ENCODE data around the gene NRXN2.

The NRXN2 gene

GRCh38 chr11:64586366-64586765 lies 136.6 kb downstream of the NRXN2 start:
- Histone ChIP-seq H3K36me3 (replicated peaks) (no peaks in the 10 kb centered on the region), H3K9me3 (no peaks in the 10 kb centered on the region; the same call in 1 of the 2 replicates), H3K27me3 (ENCODE audit: low read depth) (0 out of 2 replicates have a peak, but pooled peaks cover 5% of the 10 kb centered on the region), H3K4me1 (no peaks in the 10 kb centered on the region), H3K4me3 (no peak overlapping the region)
- no peak for DNase-seq (ENCODE audit: low spot score in 2 of 2)
- in situ Hi-C loops (cut with MboI; ENCODE audit: low sequenced_read_pairs) = no loop called here

GRCh38 chr11:64585150-64585549 lies 137.8 kb downstream of the NRXN2 start:
- Histone ChIP-seq H3K36me3 (replicated peaks) (no peaks in the 10 kb centered on the region), H3K9me3 (no peaks in the 10 kb centered on the region; the same call in 1 of the 2 replicates), H3K4me3 (no peak overlapping the region), H3K4me1 (no peaks in the 10 kb centered on the region), H3K27me3 (ENCODE audit: low read depth) (0 out of 2 replicates have a peak, but pooled peaks cover 5% of the 10 kb centered on the region)
- in situ Hi-C loops (cut with MboI; ENCODE audit: low sequenced_read_pairs) = no loop called here
- DNase-seq (ENCODE audit: low spot score in 2 of 2) = no peak

- Histone ChIP-seq H3K36me3 (replicated peaks) (no peaks in the 10 kb centered on the region), H3K4me3 (no peak overlapping the region), H3K4me1 (no peaks in the 10 kb centered on the region), H3K9me3 (no peaks in the 10 kb centered on the region), H3K27me3 (ENCODE audit: low read depth) (0 out of 2 replicates have a peak, but pooled peaks cover 3% of the 10 kb centered on the region)
- in situ Hi-C loops (cut with MboI; ENCODE audit: low sequenced_read_pairs) = no loop called here
- no peak for DNase-seq (ENCODE audit: low spot score in 2 of 2)
Measured at GRCh38 chr11:64583296-64584262, 139.4 kb downstream of the NRXN2 start.

GRCh38 chr11:64582885-64583284 lies 140.1 kb downstream of the NRXN2 start:
- in situ Hi-C loops (cut with MboI; ENCODE audit: low sequenced_read_pairs) = no loop called here

GRCh38 chr11:64581057-64581523 lies 141.9 kb downstream of the NRXN2 start:
- Histone ChIP-seq H3K9me3 (no peaks in the 10 kb centered on the region), H3K4me3 (no peak overlapping the region), H3K27me3 (ENCODE audit: low read depth) (0 out of 2 replicates have a peak, but pooled peaks cover 3% of the 10 kb centered on the region), H3K36me3 (replicated peaks) (no peaks in the 10 kb centered on the region), H3K4me1 (no peaks in the 10 kb centered on the region)
- in situ Hi-C loops (cut with MboI; ENCODE audit: low sequenced_read_pairs) = no loop called here
- no peak for DNase-seq (ENCODE audit: low spot score in 2 of 2)

More at GRCh38 chr11:64582885-64583284, 140.1 kb downstream of the NRXN2 start:
- Histone ChIP-seq H3K9me3 (no peaks in the 10 kb centered on the region), H3K27me3 (ENCODE audit: low read depth) (0 out of 2 replicates have a peak, but pooled peaks cover 3% of the 10 kb centered on the region), H3K36me3 (replicated peaks) (no peaks in the 10 kb centered on the region), H3K4me3 (no peak overlapping the region), H3K4me1 (no peaks in the 10 kb centered on the region)
- DNase-seq (ENCODE audit: low spot score in 2 of 2) = no peak

GRCh38 chr11:64580412-64580811 lies 142.6 kb downstream of the NRXN2 start:
- no peak for DNase-seq (ENCODE audit: low spot score in 2 of 2)
- Histone ChIP-seq H3K4me1 (no peaks in the 10 kb centered on the region), H3K9me3 (no peaks in the 10 kb centered on the region), H3K4me3 (no peak overlapping the region), H3K27me3 (ENCODE audit: low read depth) (0 out of 2 replicates have a peak, but pooled peaks cover 3% of the 10 kb centered on the region), H3K36me3 (replicated peaks) (no peaks in the 10 kb centered on the region)
- in situ Hi-C loops (cut with MboI; ENCODE audit: low sequenced_read_pairs) = no loop called here

- in situ Hi-C loops (cut with MboI; ENCODE audit: low sequenced_read_pairs) = no loop called here
- Histone ChIP-seq H3K36me3 (replicated peaks) (no peaks in the 10 kb centered on the region), H3K27me3 (ENCODE audit: low read depth) (0 out of 2 replicates have a peak, but pooled peaks cover 4% of the 10 kb centered on the region)
Measured at GRCh38 chr11:64577202-64577601, 145.8 kb downstream of the NRXN2 start.

GRCh38 chr11:64572143-64572542 lies 150.9 kb downstream of the NRXN2 start:
- H3K4me3 ChIP-seq = no peak overlapping the region
- H3K4me1 ChIP-seq = peaks cover 5% of the 10 kb centered on the region
- H3K36me3 ChIP-seq (replicated peaks) = no peaks in the 10 kb centered on the region
- in situ Hi-C loops (cut with MboI; ENCODE audit: low sequenced_read_pairs) = no loop called here
- DNase-seq (ENCODE audit: low spot score in 2 of 2) = no peak
- H3K27me3 ChIP-seq (ENCODE audit: low read depth) = 0 out of 2 replicates have a peak, but pooled peaks cover 4% of the 10 kb centered on the region
- H3K9me3 ChIP-seq = no peaks in the 10 kb centered on the region

More at GRCh38 chr11:64577202-64577601, 145.8 kb downstream of the NRXN2 start:
- Histone ChIP-seq H3K4me3 (no peak overlapping the region), H3K9me3 (no peaks in the 10 kb centered on the region), H3K4me1 (no peaks in the 10 kb centered on the region)
- DNase-seq (ENCODE audit: low spot score in 2 of 2) = no peak

- 0 out of 2 replicates have a peak, but pooled peaks cover 4% of the 10 kb centered on the region for H3K27me3 ChIP-seq (ENCODE audit: low read depth)
- peaks cover 10% of the 10 kb centered on the region for H3K4me1 ChIP-seq
- DNase-seq (ENCODE audit: low spot score in 2 of 2) = no peak
- no peak overlapping the region for H3K4me3 ChIP-seq
- H3K9me3 ChIP-seq = no peaks in the 10 kb centered on the region
- no peaks in the 10 kb centered on the region for H3K36me3 ChIP-seq (replicated peaks)
- in situ Hi-C loops (cut with MboI; ENCODE audit: low sequenced_read_pairs) = no loop called here
Measured at GRCh38 chr11:64571410-64572091, 151.4 kb downstream of the NRXN2 start.

- Histone ChIP-seq H3K27me3 (ENCODE audit: low read depth) (0 out of 2 replicates have a peak, but pooled peaks cover 4% of the 10 kb centered on the region), H3K4me3 (no peak overlapping the region), H3K9me3 (no peaks in the 10 kb centered on the region), H3K36me3 (replicated peaks) (no peaks in the 10 kb centered on the region), H3K4me1 (peaks cover 12% of the 10 kb centered on the region)
- in situ Hi-C loops (cut with MboI; ENCODE audit: low sequenced_read_pairs) = no loop called here
- no peak for DNase-seq (ENCODE audit: low spot score in 2 of 2)
Measured at GRCh38 chr11:64571050-64571409, 152.0 kb downstream of the NRXN2 start.

GRCh38 chr11:64570341-64570740 lies 152.7 kb downstream of the NRXN2 start:
- Histone ChIP-seq H3K27me3 (ENCODE audit: low read depth) (0 out of 2 replicates have a peak, but pooled peaks cover 4% of the 10 kb centered on the region), H3K36me3 (replicated peaks) (no peaks in the 10 kb centered on the region), H3K4me1 (peaks cover 18% of the 10 kb centered on the region), H3K9me3 (no peaks in the 10 kb centered on the region), H3K4me3 (no peak overlapping the region)
- no peak for DNase-seq (ENCODE audit: low spot score in 2 of 2)
- in situ Hi-C loops (cut with MboI; ENCODE audit: low sequenced_read_pairs) = no loop called here

- no peaks in the 10 kb centered on the region for H3K9me3 ChIP-seq
- H3K36me3 ChIP-seq (replicated peaks) = no peaks in the 10 kb centered on the region
- no peak overlapping the region for H3K4me3 ChIP-seq
- in situ Hi-C loops (cut with MboI; ENCODE audit: low sequenced_read_pairs) = no loop called here
- DNase-seq (ENCODE audit: low spot score in 2 of 2) = no peak
- no peaks in the 10 kb centered on the region for H3K27me3 ChIP-seq (ENCODE audit: low read depth)
- H3K4me1 ChIP-seq = peaks cover 18% of the 10 kb centered on the region
Measured at GRCh38 chr11:64569300-64569970, 153.6 kb downstream of the NRXN2 start.

GRCh38 chr11:64568584-64569140 lies 154.3 kb downstream of the NRXN2 start:
- in situ Hi-C loops (cut with MboI; ENCODE audit: low sequenced_read_pairs) = no loop called here
- no peaks in the 10 kb centered on the region for H3K36me3 ChIP-seq (replicated peaks)
- no peak for DNase-seq (ENCODE audit: low spot score in 2 of 2)
- H3K9me3 ChIP-seq = no peaks in the 10 kb centered on the region
- no peaks in the 10 kb centered on the region for H3K27me3 ChIP-seq (ENCODE audit: low read depth)
- peaks cover 18% of the 10 kb centered on the region for H3K4me1 ChIP-seq
- no peak overlapping the region for H3K4me3 ChIP-seq

Measured in HAP-1 (cell line).